H1 (cell line): Measurements from ENCODE around the gene PLXNA3.

ENCODE experiments used
- CHD1 ChIP-seq: IDR thresholded peaks from 2 replicates; pipeline ENCODE4 v1.6.1; 2012; ENCODE audit warnings: low read depth, low read length, improper control_type of control experiment
- CREB1 ChIP-seq: IDR thresholded peaks from 2 replicates; pipeline ENCODE4 v1.6.1; 2012; ENCODE audit warnings: inconsistent platforms
- CTCF ChIP-seq, 3 experiments: IDR thresholded peaks; 1 replicate in 2 of 3; 2 replicates in 1 of 3; pipeline versions ENCODE4 v1.5.1 to v1.6.1; 2011; ENCODE audit warnings: low read length in 3 of 3, mild to moderate bottlenecking in 3 of 3, inconsistent platforms in 2 of 3, low read depth in 1 of 3, moderate library complexity in 1 of 3; ENCODE audit not compliant: insufficient read depth in 1 of 3; ENCODE audit errors: control extremely low read depth in 1 of 3
- EGR1 ChIP-seq: IDR thresholded peaks from 2 replicates; pipeline ENCODE4 v1.6.1; 2011; ENCODE audit warnings: low read depth, low read length, borderline replicate concordance
- GABPA ChIP-seq: IDR thresholded peaks from 2 replicates; pipeline ENCODE4 v1.6.1; 2011; ENCODE audit warnings: mild to moderate bottlenecking, low read length, moderate library complexity, borderline replicate concordance; ENCODE audit not compliant: insufficient read depth
- KDM1A ChIP-seq: fragments of 200-600, 300-600 bp; sonication (generic); IDR thresholded peaks from 2 replicates; pipeline ENCODE4 v1.7.1; 2016; ENCODE audit warnings: mild to moderate bottlenecking, low read length, borderline replicate concordance
- KDM5A ChIP-seq: fragments of 200-600 bp; IDR thresholded peaks from 2 replicates; pipeline ENCODE4 v1.7.1; 2012; ENCODE audit warnings: mild to moderate bottlenecking, low read length, inconsistent platforms, mixed read lengths
- MAFK ChIP-seq: IDR thresholded peaks from 2 replicates; pipeline ENCODE4 v1.6.1; 2012; ENCODE audit warnings: low read depth, mild to moderate bottlenecking, improper control_type of control experiment, low read length
- MAX ChIP-seq: IDR thresholded peaks from 2 replicates; pipeline ENCODE4 v1.6.1; 2012; ENCODE audit warnings: inconsistent platforms
- POLR2A ChIP-seq, 2 experiments: IDR thresholded peaks; 1 replicate in 1 of 2; 2 replicates in 1 of 2; pipeline ENCODE4 v1.6.1; 2011; ENCODE audit warnings: low read depth in 2 of 2, low read length in 2 of 2, mild to moderate bottlenecking in 2 of 2; ENCODE audit errors: control extremely low read depth in 1 of 2
- RXRA ChIP-seq: IDR thresholded peaks from 2 replicates; pipeline ENCODE4 v1.6.1; 2011; ENCODE audit warnings: low read depth, mild to moderate bottlenecking, low read length, moderate library complexity; ENCODE audit not compliant: insufficient read depth
- SIN3A ChIP-seq, 2 experiments: IDR thresholded peaks in 1 of 2; conservative IDR thresholded peaks in 1 of 2; 2 replicates each; pipeline ENCODE4 v1.6.1; 2011 to 2012; ENCODE audit warnings: low read length in 2 of 2, improper control_type of control experiment in 1 of 2, low read depth in 1 of 2, mild to moderate bottlenecking in 1 of 2
- SRF ChIP-seq: IDR thresholded peaks from 2 replicates; pipeline ENCODE4 v1.6.1; 2011; ENCODE audit warnings: mild to moderate bottlenecking, low read depth, low read length, moderate library complexity
- TAF1 ChIP-seq: IDR thresholded peaks from 2 replicates; pipeline ENCODE4 v1.6.1; 2011; ENCODE audit warnings: mild to moderate bottlenecking, low read depth, low read length

GRCh38 chrX:154463611-154464220, 5.6 kb downstream of the PLXNA3 start:
- TF ChIP-seq KDM5A (no peak), SRF (no peak), CTCF (IDR thresholded peaks at IDR 0.05; ENCODE audit: control extremely low read depth in 1 of 3, insufficient read depth in 1 of 3, low read depth in 1 of 3, low read length in 3 of 3) (no peak), MAX (no peak), KDM1A (no peak), SIN3A (conservative IDR thresholded peaks at IDR 0.05 in 1 of 2, IDR thresholded peaks at IDR 0.05 in 1 of 2; ENCODE audit: low read depth in 1 of 2, low read length in 2 of 2) (no peak), EGR1 (no peak), MAFK (no peak), POLR2A (IDR thresholded peaks at IDR 0.05; ENCODE audit: control extremely low read depth in 1 of 2, low read depth in 2 of 2, low read length in 2 of 2) (no peak), TAF1 (no peak), CREB1 (no peak), CHD1 (no peak), RXRA (no peak), GABPA (no peak)
